B cell (primary cell): ENCODE results near the gene CCNT2. TPM values are rescaled to one million over a fixed set of nuclear protein-coding genes. Genes with fewer than 3 reads are reported as not detected.

Source experiments
- ATAC-seq: fragments of 200-7000 bp; cut with Tn5 transposase; one replicate; pipeline ENCODE4 v1.10.0; 2021; ENCODE audit warnings: low read depth, mild to moderate bottlenecking, moderate number of reproducible peaks, moderate library complexity
- CTCF ChIA-PET: fragments of 350-600 bp; sonication (Branson Sonifier 250); formaldehyde crosslinking; loops from one replicate; lab custom pipeline; 2021; ENCODE audit warnings: antibody characterized with exemption, inconsistent platforms; lab: Charles Lee
- POLR2A ChIA-PET: fragments of 350-600 bp; sonication (Branson Sonifier 250); formaldehyde crosslinking; loops from one replicate; lab custom pipeline; 2021; ENCODE audit warnings: antibody characterized with exemption; lab: Charles Lee
- DNase-seq: peaks from one replicate; pipeline ENCODE4 v3.0.0; 2013
- H2AFZ ChIP-seq: 2 replicates; pipeline ENCODE4 v1.6.1; 2012; ENCODE audit warnings: mild to moderate bottlenecking, low read depth, low read length; ENCODE audit not compliant: insufficient read depth, poor library complexity, severe bottlenecking
- H3K27ac ChIP-seq, 2 donors: 1 replicate in 1 of 2; 2 replicates in 1 of 2; pipeline ENCODE4 v1.5.1; 2012 to 2013; ENCODE audit warnings: low read length in 2 of 2, mild to moderate bottlenecking in 2 of 2, moderate library complexity in 1 of 2
- H3K27me3 ChIP-seq, 4 experiments: fragments of 200-600 bp in 1 of 4; sonication (generic) in 1 of 4; replicated peaks in 1 of 4; 1 replicate in 2 of 4; 2 replicates in 2 of 4; pipeline versions ENCODE4 v1.6.1 to v1.7.0; 2013 to 2016; ENCODE audit warnings: low read length in 3 of 4, mild to moderate bottlenecking in 2 of 4, mixed read lengths in 1 of 4, moderate library complexity in 1 of 4; ENCODE audit not compliant: insufficient read depth in 4 of 4, control insufficient read depth in 3 of 4; ENCODE audit errors: control extremely low read depth in 1 of 4
- H3K36me3 ChIP-seq, 2 experiments: replicated peaks in 1 of 2; 1 replicate in 1 of 2; 2 replicates in 1 of 2; pipeline versions ENCODE4 v1.6.1 to v1.7.1; 2013; ENCODE audit warnings: low read length in 1 of 2; ENCODE audit not compliant: insufficient read depth in 2 of 2, control insufficient read depth in 1 of 2; ENCODE audit errors: control extremely low read depth in 1 of 2, extremely low read depth in 1 of 2
- H3K4me1 ChIP-seq, 2 donors: fragments of 200-600 bp in 1 of 2; sonication (generic) in 1 of 2; 1 replicate in 1 of 2; 2 replicates in 1 of 2; pipeline versions ENCODE4 v1.5.1 to v1.6.1; 2013 to 2017; ENCODE audit warnings: low read length in 2 of 2; ENCODE audit not compliant: control insufficient read depth in 2 of 2, insufficient read depth in 2 of 2
- H3K4me2 ChIP-seq: replicated peaks from 2 replicates; pipeline ENCODE3; 2012; ENCODE audit warnings: mild to moderate bottlenecking, low read depth, low read length; ENCODE audit not compliant: poor library complexity, severe bottlenecking
- H3K4me3 ChIP-seq, 5 experiments: fragments of 200-600 bp in 1 of 5; sonication (generic) in 1 of 5; 1 replicate in 3 of 5; 2 replicates in 2 of 5; pipeline versions ENCODE4 v1.5.1 to v1.7.0; 2011 to 2016; ENCODE audit warnings: low read length in 4 of 5, mild to moderate bottlenecking in 4 of 5, low read depth in 2 of 5, control low read depth in 1 of 5, moderate library complexity in 1 of 5; ENCODE audit not compliant: insufficient read depth in 1 of 5; ENCODE audit errors: control extremely low read depth in 1 of 5, extremely low read depth in 1 of 5
- H3K79me2 ChIP-seq: fragments of 200-600 bp; sonication (generic); one replicate; pipeline ENCODE4 v1.6.0; 2016; ENCODE audit warnings: low read length; ENCODE audit not compliant: control insufficient read depth, insufficient read depth
- H3K9ac ChIP-seq: fragments of 200-600 bp; sonication (generic); 2 replicates; pipeline ENCODE4 v1.6.1; 2017; ENCODE audit warnings: mild to moderate bottlenecking, low read length, moderate library complexity
- H3K9me3 ChIP-seq, 3 donors: one replicate each; pipeline versions ENCODE4 v1.6.1 to v1.7.1; 2013; ENCODE audit warnings: low read length in 2 of 3; ENCODE audit not compliant: control insufficient read depth in 2 of 3, insufficient read depth in 1 of 3; ENCODE audit errors: control extremely low read depth in 1 of 3
- H4K20me1 ChIP-seq: 2 replicates; pipeline ENCODE4 v1.6.0; 2012; ENCODE audit warnings: mild to moderate bottlenecking, low read length; ENCODE audit not compliant: insufficient read depth, control insufficient read depth, poor library complexity, severe bottlenecking
- H3K27ac Mint-ChIP-seq: one replicate; pipeline ENCODE4 v1.8.0; 2021; ENCODE audit warnings: mixed read lengths
- H3K27me3 Mint-ChIP-seq: one replicate; pipeline ENCODE4 v1.8.0; 2021; ENCODE audit warnings: mixed read lengths
- H3K4me1 Mint-ChIP-seq: one replicate; pipeline ENCODE4 v1.8.0; 2021; ENCODE audit warnings: mixed read lengths
- H3K4me3 Mint-ChIP-seq: one replicate; pipeline ENCODE4 v1.8.0; 2021; ENCODE audit warnings: mixed read lengths
- H3K9me3 Mint-ChIP-seq: one replicate; pipeline ENCODE4 v1.8.0; 2022; ENCODE audit warnings: mixed read lengths; ENCODE audit not compliant: insufficient read depth
- EZH2 ChIP-seq: IDR thresholded peaks from 2 replicates; pipeline ENCODE4 v1.6.1; 2012; ENCODE audit warnings: borderline replicate concordance, low read depth, mild to moderate bottlenecking, moderate library complexity, low read length; ENCODE audit not compliant: insufficient read depth, poor library complexity, severe bottlenecking
- WGBS: methylation state at CpG from one replicate; pipeline ENCODE4 v1.1.5; 2013; ENCODE audit warnings: missing lambda C conversion rate; ENCODE audit not compliant: insufficient coverage; 5-methylcytosine and 5-hydroxymethylcytosine counted together
- intact Hi-C: fragments of 100-400 bp; cut with micrococcal nuclease; formaldehyde crosslinking; loops from one replicate; pipeline ENCODE4 v1.10.0; 2022
- polyA plus RNA-seq: library from polyadenylated mRNA; depleted of rRNA; stranded (reverse); fragments of >200 nt; gene quantifications from 2 replicates; pipeline ENCODE4 v1.2.3, GENCODE V29; 2012
- total RNA-seq, 2 donors: library from RNA; stranded (reverse); fragments of 120-200 nt in 1 of 2; gene quantifications; 1 replicate in 1 of 2; 2 replicates in 1 of 2; pipeline versions ENCODE4 v1.2.3 to v1.2.4, GENCODE V29; 2013 to 2022
- TF ChIP-seq, protein P1 (sequence below): fragments of 200-600 bp; IDR thresholded peaks from one replicate; pipeline ENCODE4 v1.8.0; 2022; ENCODE audit warnings: antibody characterized with exemption, mild to moderate bottlenecking

The CCNT2 gene
- total and polyA plus RNA-seq, 2 donors (not counting 1 experiment from before 2014, with no cell fraction given): 17.4 to 86.7 TPM

DNA sequence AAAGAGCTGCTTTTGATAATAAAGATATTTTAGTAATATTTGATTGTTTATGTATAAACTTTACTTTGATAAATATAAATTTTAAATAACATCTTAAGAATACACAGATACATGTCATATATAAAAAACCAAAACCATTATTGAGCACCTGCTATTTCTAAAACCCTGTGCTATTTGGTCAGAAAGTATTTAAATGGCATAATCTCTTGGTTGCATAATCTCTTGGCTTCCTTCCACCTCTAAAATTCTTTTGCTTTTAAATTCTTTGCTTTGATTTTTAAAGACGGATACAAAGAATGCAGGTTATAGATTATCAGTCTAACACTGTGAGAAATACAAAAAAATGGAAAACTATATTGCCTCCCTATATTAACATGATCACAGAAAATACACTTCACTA lies 43.3 kb upstream of the CCNT2 start:
- Histone ChIP-seq H3K9me3 (peaks cover 0 to 14% (median 6%) of the 10 kb centered on the region in 3 donors), H3K4me2 (no peak overlapping the region), H2AFZ (no peak overlapping the region), H3K9ac (no peak overlapping the region), H3K36me3 (peaks cover 0 to 3% of the 10 kb centered on the region in 2 experiments), H3K4me1 (no peaks in the 10 kb centered on the region), H4K20me1 (no peaks in the 10 kb centered on the region), H3K27me3 (no peaks in the 10 kb centered on the region), H3K79me2 (no peaks in the 10 kb centered on the region), H3K27ac (no peak overlapping the region), H3K4me3 (no peak overlapping the region)
- WGBS: no CpG with 5 or more reads among the region's 1 CpG
- POLR2A ChIA-PET: no interaction called here
- no peak for DNase-seq
- H3K27me3 Mint-ChIP-seq: no peaks in the 10 kb centered on the region
- intact Hi-C loops: no loop called here
- no peak for ATAC-seq
- TF ChIP-seq EZH2: no peak
- TF ChIP-seq, protein P1, sequence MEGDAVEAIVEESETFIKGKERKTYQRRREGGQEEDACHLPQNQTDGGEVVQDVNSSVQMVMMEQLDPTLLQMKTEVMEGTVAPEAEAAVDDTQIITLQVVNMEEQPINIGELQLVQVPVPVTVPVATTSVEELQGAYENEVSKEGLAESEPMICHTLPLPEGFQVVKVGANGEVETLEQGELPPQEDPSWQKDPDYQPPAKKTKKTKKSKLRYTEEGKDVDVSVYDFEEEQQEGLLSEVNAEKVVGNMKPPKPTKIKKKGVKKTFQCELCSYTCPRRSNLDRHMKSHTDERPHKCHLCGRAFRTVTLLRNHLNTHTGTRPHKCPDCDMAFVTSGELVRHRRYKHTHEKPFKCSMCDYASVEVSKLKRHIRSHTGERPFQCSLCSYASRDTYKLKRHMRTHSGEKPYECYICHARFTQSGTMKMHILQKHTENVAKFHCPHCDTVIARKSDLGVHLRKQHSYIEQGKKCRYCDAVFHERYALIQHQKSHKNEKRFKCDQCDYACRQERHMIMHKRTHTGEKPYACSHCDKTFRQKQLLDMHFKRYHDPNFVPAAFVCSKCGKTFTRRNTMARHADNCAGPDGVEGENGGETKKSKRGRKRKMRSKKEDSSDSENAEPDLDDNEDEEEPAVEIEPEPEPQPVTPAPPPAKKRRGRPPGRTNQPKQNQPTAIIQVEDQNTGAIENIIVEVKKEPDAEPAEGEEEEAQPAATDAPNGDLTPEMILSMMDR: no peak
- CTCF ChIA-PET: no interaction called here
- no peak overlapping the region for H3K27ac Mint-ChIP-seq
- peaks cover 16% of the 10 kb centered on the region for H3K9me3 Mint-ChIP-seq
- no peak overlapping the region for H3K4me3 Mint-ChIP-seq
- no peaks in the 10 kb centered on the region for H3K4me1 Mint-ChIP-seq

DNA sequence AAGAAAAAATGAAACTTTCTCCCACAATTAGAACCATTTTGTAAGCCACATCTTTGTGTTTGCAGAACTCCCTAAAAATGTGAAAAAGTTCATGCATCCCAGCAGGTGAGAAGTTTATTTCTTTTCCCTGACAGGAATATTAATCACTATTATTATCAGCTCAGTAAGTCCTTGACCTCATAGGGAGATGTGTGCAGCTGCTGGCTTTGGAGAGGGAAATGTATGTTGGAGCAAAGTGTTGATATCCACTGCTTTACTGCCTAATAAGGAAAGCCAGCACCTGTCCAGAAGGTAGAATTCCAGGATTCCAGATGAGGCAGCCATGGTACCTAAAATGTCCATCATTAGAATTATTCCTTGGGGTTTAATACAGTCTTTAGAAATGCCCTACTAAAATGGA lies 35.8 kb upstream of the CCNT2 start:
- Mint-ChIP-seq H3K27me3 (no peaks in the 10 kb centered on the region), H3K4me3 (no peak overlapping the region), H3K9me3 (peaks cover 9% of the 10 kb centered on the region), H3K4me1 (no peaks in the 10 kb centered on the region), H3K27ac (no peak overlapping the region)
- CTCF ChIA-PET: interaction anchor here (0.9 kb wide), 1 partner anchor 12 kb away, joined by 3 read pairs; no protein-coding TSS in a partner anchor
- Histone ChIP-seq H3K79me2 (no peaks in the 10 kb centered on the region), H3K27me3 (no peaks in the 10 kb centered on the region), H3K4me2 (no peak overlapping the region), H3K9ac (no peak overlapping the region), H2AFZ (no peak overlapping the region), H3K27ac (no peak overlapping the region), H4K20me1 (no peaks in the 10 kb centered on the region), H3K9me3 (peaks cover 1 to 11% (median 6%) of the 10 kb centered on the region in 3 donors), H3K4me3 (no peak overlapping the region), H3K36me3 (no peaks in the 10 kb centered on the region), H3K4me1 (no peaks in the 10 kb centered on the region)
- POLR2A ChIA-PET: no interaction called here
- intact Hi-C loops: no loop called here
- TF ChIP-seq EZH2: no peak
- TF ChIP-seq, protein P1: no peak
- no peak for DNase-seq
- no peak for ATAC-seq
